ENCODE measurements around the gene TFF1.
"Not testable (repeated sequence)": the region's sequence is repeated elsewhere in the genome, so short reads cannot be mapped to it uniquely, and the experiment has no call there.

TFF1 gene

DNA sequence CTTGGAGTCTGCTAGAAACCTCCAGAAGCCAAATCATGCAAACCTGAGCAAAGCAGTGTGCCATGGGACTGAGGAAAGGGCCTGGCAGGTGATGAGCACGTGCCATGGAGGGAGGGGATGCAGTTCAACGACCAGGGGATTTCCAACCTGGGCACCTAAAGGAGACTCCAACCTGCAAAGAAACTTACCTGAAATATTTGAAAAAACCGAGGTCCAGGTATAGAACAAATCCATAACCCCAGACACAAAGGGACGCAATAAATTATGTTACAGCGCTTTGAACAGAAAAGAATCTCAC, 46.2 kb upstream of the TFF1 start:
- in situ Hi-C loops (cut with MboI; ENCODE audit: low sequenced_read_pairs, unreplicated experiment): no loop called here

DNA sequence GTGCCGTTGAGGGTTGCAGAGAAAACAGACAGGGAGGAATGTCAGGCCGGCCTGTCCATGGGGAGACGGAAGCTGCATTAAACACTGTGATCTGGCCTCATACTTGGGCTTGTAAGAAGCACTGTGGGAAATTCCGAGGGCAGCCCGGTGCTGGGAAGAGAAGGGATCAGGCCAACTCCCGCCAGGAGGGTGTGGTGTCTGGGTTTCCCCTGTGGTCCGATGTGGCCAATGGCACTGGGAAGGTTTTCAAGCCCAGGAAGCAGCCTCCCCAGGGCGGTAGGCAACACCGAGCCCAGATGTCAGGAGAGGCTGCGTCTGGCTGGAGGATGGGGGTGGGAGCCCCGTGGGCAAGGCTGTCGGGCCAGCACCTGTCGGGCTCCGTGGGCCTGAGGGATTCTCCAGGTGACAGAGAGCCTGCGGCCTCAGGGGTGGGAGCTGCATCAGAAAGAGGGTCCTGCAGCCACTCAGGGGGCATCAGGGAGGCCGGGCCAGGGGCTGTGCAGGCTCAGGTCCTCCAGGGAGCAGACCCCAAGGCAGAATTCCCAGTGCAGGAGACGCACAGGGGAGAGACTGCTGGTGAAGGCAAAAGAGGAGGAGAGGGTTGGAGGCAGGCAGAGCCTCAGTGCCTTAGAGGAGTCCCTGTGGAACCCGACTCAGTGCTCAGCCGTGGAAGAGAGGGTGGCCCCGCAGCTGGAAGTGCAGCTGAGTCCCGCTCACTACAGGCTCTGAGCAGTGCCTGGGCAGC, 45.7 kb upstream of the TFF1 start:
- TF ChIP-seq, protein P1, sequence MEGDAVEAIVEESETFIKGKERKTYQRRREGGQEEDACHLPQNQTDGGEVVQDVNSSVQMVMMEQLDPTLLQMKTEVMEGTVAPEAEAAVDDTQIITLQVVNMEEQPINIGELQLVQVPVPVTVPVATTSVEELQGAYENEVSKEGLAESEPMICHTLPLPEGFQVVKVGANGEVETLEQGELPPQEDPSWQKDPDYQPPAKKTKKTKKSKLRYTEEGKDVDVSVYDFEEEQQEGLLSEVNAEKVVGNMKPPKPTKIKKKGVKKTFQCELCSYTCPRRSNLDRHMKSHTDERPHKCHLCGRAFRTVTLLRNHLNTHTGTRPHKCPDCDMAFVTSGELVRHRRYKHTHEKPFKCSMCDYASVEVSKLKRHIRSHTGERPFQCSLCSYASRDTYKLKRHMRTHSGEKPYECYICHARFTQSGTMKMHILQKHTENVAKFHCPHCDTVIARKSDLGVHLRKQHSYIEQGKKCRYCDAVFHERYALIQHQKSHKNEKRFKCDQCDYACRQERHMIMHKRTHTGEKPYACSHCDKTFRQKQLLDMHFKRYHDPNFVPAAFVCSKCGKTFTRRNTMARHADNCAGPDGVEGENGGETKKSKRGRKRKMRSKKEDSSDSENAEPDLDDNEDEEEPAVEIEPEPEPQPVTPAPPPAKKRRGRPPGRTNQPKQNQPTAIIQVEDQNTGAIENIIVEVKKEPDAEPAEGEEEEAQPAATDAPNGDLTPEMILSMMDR (IDR thresholded peaks at IDR 0.05; ENCODE audit: borderline replicate concordance, control extremely low read depth, extremely low read depth, insufficient read depth, missing control alignments): no peak
- in situ Hi-C loops (cut with MboI; ENCODE audit: low sequenced_read_pairs, unreplicated experiment): no loop called here
- DNase-seq (ENCODE audit: low spot score): no peak

More for the DNA sequence above, 46.2 kb upstream of the TFF1 start:
- DNase-seq (ENCODE audit: low spot score): no peak
- TF ChIP-seq, protein P1 (IDR thresholded peaks at IDR 0.05; ENCODE audit: borderline replicate concordance, control extremely low read depth, extremely low read depth, insufficient read depth, missing control alignments): no peak

DNA sequence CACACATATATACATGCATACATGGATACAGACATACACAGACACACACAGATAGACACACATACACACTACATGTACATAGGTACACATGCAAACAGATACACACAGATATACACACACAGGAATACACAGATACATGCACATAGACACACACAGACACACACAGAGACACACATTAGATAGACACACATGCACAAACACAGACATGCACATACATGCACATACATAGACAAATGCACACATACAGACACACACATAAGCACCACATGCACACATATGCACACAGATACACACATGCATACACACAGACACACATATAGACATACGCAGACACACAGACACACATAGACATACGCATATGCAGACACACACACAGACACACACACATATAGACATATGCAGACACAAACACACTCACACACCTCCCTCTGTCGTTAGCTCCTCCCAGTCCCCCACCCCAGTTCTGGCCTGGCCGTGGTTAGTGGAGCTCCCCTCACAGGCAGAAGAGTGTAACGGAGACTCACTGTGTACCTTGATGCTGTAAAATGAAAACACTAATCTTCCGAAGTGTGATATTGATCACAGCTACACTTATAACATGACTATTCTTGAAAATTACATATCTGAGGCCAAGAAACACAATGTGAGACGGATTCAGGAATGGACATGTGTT, 45.0 kb upstream of the TFF1 start:
- in situ Hi-C loops (cut with MboI; ENCODE audit: low sequenced_read_pairs, unreplicated experiment): no loop called here
- no peak for DNase-seq (ENCODE audit: low spot score)
- TF ChIP-seq, protein P1 (IDR thresholded peaks at IDR 0.05; ENCODE audit: borderline replicate concordance, control extremely low read depth, extremely low read depth, insufficient read depth, missing control alignments): no peak

DNA sequence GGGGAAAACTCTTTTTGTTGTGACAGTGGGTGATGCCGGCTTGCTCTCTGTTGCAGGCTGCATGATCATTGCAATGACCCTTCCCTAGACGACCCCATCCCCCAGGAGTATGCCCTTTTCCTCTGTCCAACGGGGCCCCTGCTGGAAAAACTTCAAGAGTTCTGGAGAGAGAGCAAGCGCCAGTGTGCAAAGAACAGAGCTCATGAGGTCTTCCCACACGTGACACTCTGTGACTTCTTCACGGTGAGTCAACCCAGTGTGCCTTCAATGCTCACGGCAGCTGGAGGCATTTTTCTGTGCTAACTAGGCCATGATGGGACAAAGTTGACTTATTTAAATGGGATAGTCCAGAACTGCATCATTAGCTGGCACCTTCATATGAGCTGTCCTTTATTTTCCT, 43.0 kb upstream of the TFF1 start:
- TF ChIP-seq, protein P1 (IDR thresholded peaks at IDR 0.05; ENCODE audit: borderline replicate concordance, control extremely low read depth, extremely low read depth, insufficient read depth, missing control alignments): no peak
- in situ Hi-C loops (cut with MboI; ENCODE audit: low sequenced_read_pairs, unreplicated experiment): no loop called here
- DNase-seq (ENCODE audit: low spot score): no peak

DNA sequence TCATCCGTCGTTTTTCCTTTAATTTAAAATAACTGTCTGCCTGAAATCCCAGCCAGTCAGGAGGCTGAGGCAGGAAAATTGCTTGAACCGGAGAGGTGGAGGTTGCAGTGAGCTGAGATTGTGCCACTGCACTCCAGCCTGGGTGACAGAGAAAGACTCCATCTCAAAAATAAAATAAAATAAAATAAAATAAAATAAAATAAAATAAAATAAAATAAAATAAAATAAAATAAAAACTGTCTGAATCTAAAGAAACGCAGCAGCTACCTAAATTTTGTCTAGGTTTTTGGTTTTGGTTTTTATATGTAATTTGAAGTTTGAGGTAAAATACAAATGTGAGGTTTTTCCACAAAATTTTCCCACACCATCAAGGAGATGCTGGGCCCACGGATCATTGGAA, 42.4 kb upstream of the TFF1 start:
- DNase-seq (ENCODE audit: low spot score); in situ Hi-C loops (cut with MboI; ENCODE audit: low sequenced_read_pairs, unreplicated experiment): not testable (repeated sequence)

DNA sequence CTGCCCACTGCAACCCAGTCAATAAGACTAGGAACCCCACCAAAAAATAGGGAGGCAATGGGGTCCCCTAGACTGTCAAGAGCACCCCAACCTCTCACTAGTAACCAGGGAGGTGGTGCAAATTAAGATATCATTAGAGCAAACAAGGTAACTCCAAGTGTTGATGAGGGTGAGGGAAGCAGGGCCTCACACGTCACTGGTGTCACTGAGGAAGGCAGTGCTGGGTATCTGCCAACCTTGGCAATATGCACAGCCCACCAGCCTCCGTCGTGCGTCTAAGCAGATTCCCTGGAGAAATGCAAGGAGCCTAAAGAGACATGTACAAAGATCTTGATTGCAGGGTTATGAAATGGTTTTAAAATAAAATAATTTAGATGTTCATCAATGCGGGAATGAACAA, 41.1 kb upstream of the TFF1 start:
- TF ChIP-seq, protein P1 (IDR thresholded peaks at IDR 0.05; ENCODE audit: borderline replicate concordance, control extremely low read depth, extremely low read depth, insufficient read depth, missing control alignments): no peak
- in situ Hi-C loops (cut with MboI; ENCODE audit: low sequenced_read_pairs, unreplicated experiment): no loop called here
- no peak for DNase-seq (ENCODE audit: low spot score)

DNA sequence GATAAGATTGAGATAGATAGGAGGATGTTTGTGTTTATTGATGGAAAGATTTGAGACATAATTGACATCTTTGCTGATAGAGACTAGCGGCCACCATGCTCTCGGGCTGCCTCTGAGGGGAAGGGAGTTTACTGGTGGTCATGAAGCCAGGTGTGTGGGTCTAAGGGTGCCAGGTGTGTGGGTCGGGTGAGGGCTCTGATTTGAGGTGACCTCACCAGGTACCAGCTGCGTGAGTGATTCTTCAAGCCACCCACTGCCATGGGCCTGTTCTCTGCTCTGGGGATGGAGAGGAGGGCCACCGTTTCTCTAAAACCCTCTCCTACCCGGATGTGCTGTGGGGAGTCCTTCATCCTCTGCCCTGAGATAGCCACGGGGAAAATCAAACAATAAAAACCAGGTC, 40.5 kb upstream of the TFF1 start:
- in situ Hi-C loops (cut with MboI; ENCODE audit: low sequenced_read_pairs, unreplicated experiment): no loop called here
- TF ChIP-seq, protein P1 (IDR thresholded peaks at IDR 0.05; ENCODE audit: borderline replicate concordance, control extremely low read depth, extremely low read depth, insufficient read depth, missing control alignments): no peak

More for the DNA sequence above, 40.5 kb upstream of the TFF1 start:
- DNase-seq (ENCODE audit: low spot score): no peak
